NB4 (cell line): ENCODE results near the gene PPP2R5C.

Source experiments
- MYC ChIP-seq: IDR thresholded peaks from 2 replicates; pipeline ENCODE4 v1.6.1; 2011; ENCODE audit warnings: low read depth, low read length
- POLR2A ChIP-seq: IDR thresholded peaks from 2 replicates; pipeline ENCODE4 v1.6.1; 2011; ENCODE audit warnings: mild to moderate bottlenecking; ENCODE audit not compliant: insufficient read length; ENCODE audit errors: extremely low read depth
- TF ChIP-seq, protein P1 (sequence below): IDR thresholded peaks from one replicate; pipeline ENCODE4 v1.5.1; 2012; ENCODE audit warnings: low read depth, low read length
- TF ChIP-seq, protein P2 (sequence below): IDR thresholded peaks from 2 replicates; pipeline ENCODE4 v1.6.1; 2011; ENCODE audit warnings: low read depth, low read length

DNA sequence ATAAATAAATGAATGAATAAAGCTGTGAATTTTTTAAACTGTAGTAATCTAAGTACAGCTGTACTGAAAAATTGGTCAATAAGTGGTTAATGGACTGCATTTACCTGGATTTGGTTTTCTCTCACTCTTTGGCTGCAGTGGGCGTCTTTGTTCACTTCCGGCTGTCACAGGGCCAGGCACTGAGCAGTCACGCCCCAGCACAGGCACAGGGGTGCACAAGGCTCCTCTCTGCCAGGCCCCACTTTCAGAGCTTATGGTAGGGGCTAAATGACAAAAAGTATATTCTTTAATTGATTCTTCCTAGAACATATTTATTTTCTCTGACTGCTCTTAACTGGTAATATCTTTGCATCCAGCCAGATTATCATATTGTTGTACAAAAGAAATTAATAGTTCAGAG lies 132.2 kb downstream of the PPP2R5C start:
- TF ChIP-seq, protein P1, sequence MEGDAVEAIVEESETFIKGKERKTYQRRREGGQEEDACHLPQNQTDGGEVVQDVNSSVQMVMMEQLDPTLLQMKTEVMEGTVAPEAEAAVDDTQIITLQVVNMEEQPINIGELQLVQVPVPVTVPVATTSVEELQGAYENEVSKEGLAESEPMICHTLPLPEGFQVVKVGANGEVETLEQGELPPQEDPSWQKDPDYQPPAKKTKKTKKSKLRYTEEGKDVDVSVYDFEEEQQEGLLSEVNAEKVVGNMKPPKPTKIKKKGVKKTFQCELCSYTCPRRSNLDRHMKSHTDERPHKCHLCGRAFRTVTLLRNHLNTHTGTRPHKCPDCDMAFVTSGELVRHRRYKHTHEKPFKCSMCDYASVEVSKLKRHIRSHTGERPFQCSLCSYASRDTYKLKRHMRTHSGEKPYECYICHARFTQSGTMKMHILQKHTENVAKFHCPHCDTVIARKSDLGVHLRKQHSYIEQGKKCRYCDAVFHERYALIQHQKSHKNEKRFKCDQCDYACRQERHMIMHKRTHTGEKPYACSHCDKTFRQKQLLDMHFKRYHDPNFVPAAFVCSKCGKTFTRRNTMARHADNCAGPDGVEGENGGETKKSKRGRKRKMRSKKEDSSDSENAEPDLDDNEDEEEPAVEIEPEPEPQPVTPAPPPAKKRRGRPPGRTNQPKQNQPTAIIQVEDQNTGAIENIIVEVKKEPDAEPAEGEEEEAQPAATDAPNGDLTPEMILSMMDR, result no peak
- TF ChIP-seq POLR2A (no peak), MYC (no peak)
- TF ChIP-seq, protein P2, sequence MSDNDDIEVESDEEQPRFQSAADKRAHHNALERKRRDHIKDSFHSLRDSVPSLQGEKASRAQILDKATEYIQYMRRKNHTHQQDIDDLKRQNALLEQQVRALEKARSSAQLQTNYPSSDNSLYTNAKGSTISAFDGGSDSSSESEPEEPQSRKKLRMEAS, result no peak
